Liver (tissue), 9 donors: ENCODE measurements around the gene RPL10A. TPM values are rescaled to one million over a fixed set of nuclear protein-coding genes. Genes with fewer than 3 reads are reported as not detected.

ENCODE experiments used
- DNase-seq: peaks from one replicate; pipeline ENCODE4 v3.0.0-alpha.2; 2017; ENCODE audit warnings: low spot score
- H3K27ac ChIP-seq, 2 donors: one replicate each; pipeline ENCODE4 v1.7.0; 2013; ENCODE audit warnings: inconsistent platforms in 2 of 2, low read length in 2 of 2, control low read depth in 1 of 2, low read depth in 1 of 2, mild to moderate bottlenecking in 1 of 2
- H3K27me3 ChIP-seq, 4 donors: one replicate each; pipeline versions ENCODE4 v1.6.1 to v1.7.0; 2013; ENCODE audit warnings: low read length in 3 of 4, inconsistent platforms in 1 of 4, mild to moderate bottlenecking in 1 of 4, moderate library complexity in 1 of 4; ENCODE audit not compliant: control insufficient read depth in 4 of 4, insufficient read depth in 4 of 4
- H3K36me3 ChIP-seq, 4 donors: one replicate each; pipeline versions ENCODE4 v1.6.1 to v1.7.0; 2013; ENCODE audit warnings: low read length in 3 of 4, mild to moderate bottlenecking in 3 of 4, low read depth in 1 of 4, moderate library complexity in 1 of 4; ENCODE audit not compliant: control insufficient read depth in 4 of 4, insufficient read depth in 3 of 4
- H3K4me1 ChIP-seq, 4 donors: one replicate each; pipeline versions ENCODE4 v1.6.1 to v1.7.0; 2013; ENCODE audit warnings: low read length in 3 of 4, mild to moderate bottlenecking in 3 of 4, moderate library complexity in 1 of 4; ENCODE audit not compliant: control insufficient read depth in 4 of 4, insufficient read depth in 4 of 4
- H3K4me3 ChIP-seq, 3 donors: one replicate each; pipeline versions ENCODE4 v1.6.1 to v1.7.0; 2013; ENCODE audit warnings: low read length in 3 of 3, control low read depth in 1 of 3, low read depth in 1 of 3, mild to moderate bottlenecking in 1 of 3
- H3K9ac ChIP-seq, 2 donors: one replicate each; pipeline ENCODE4 v1.7.0; 2013; ENCODE audit warnings: low read length in 2 of 2, mild to moderate bottlenecking in 2 of 2, moderate library complexity in 2 of 2, control low read depth in 1 of 2, low read depth in 1 of 2
- H3K9me3 ChIP-seq, 4 donors: one replicate each; pipeline versions ENCODE4 v1.6.1 to v1.7.0; 2013; ENCODE audit warnings: low read length in 3 of 4; ENCODE audit not compliant: control insufficient read depth in 4 of 4
- ATF3 ChIP-seq: IDR thresholded peaks from 2 replicates; pipeline ENCODE4 v1.6.1; 2016; ENCODE audit warnings: antibody characterized with exemption
- CTCF ChIP-seq: fragments of 150-350 bp; IDR thresholded peaks from 2 replicates; pipeline ENCODE4 v1.5.1; 2017; ENCODE audit warnings: improper control_type of control experiment, low read depth, low read length; ENCODE audit not compliant: missing input control
- EGR1 ChIP-seq, 2 donors: IDR thresholded peaks; 2 replicates each; pipeline ENCODE4 v1.6.1; 2016 to 2018; ENCODE audit warnings: antibody characterized with exemption in 2 of 2, low read depth in 2 of 2
- FOXA1 ChIP-seq: IDR thresholded peaks from 2 replicates; pipeline ENCODE4 v1.6.1; 2016; ENCODE audit warnings: antibody characterized with exemption
- FOXA2 ChIP-seq: IDR thresholded peaks from 2 replicates; pipeline ENCODE4 v1.6.1; 2016; ENCODE audit warnings: antibody characterized with exemption
- GABPA ChIP-seq, 2 donors: IDR thresholded peaks in 1 of 2; conservative IDR thresholded peaks in 1 of 2; 2 replicates each; pipeline ENCODE4 v1.6.1; 2016; ENCODE audit warnings: antibody characterized with exemption in 2 of 2, mild to moderate bottlenecking in 1 of 2, moderate library complexity in 1 of 2
- HNF4A ChIP-seq, 2 donors: conservative IDR thresholded peaks; 2 replicates each; pipeline ENCODE4 v1.6.1; 2016; ENCODE audit warnings: antibody characterized with exemption in 2 of 2, mild to moderate bottlenecking in 2 of 2
- HNF4G ChIP-seq: IDR thresholded peaks from 2 replicates; pipeline ENCODE4 v1.6.1; 2016; ENCODE audit warnings: antibody characterized with exemption
- MAX ChIP-seq: IDR thresholded peaks from 2 replicates; pipeline ENCODE4 v1.6.1; 2016; ENCODE audit warnings: antibody characterized with exemption
- NR2F2 ChIP-seq: IDR thresholded peaks from 2 replicates; pipeline ENCODE4 v1.6.1; 2016; ENCODE audit warnings: antibody characterized with exemption
- RAD21 ChIP-seq, 2 donors: IDR thresholded peaks; 2 replicates each; pipeline ENCODE4 v1.6.1; 2016; ENCODE audit warnings: antibody characterized with exemption in 2 of 2, mild to moderate bottlenecking in 2 of 2
- RXRA ChIP-seq, 2 donors: IDR thresholded peaks; 2 replicates each; pipeline ENCODE4 v1.6.1; 2017 to 2018; ENCODE audit warnings: antibody characterized with exemption in 2 of 2, mild to moderate bottlenecking in 1 of 2
- SP1 ChIP-seq: IDR thresholded peaks from 2 replicates; pipeline ENCODE4 v1.6.1; 2018; ENCODE audit warnings: antibody characterized with exemption, mild to moderate bottlenecking
- YY1 ChIP-seq: IDR thresholded peaks from 2 replicates; pipeline ENCODE4 v1.6.1; 2016; ENCODE audit warnings: antibody characterized with exemption, mild to moderate bottlenecking
- ZBTB33 ChIP-seq: IDR thresholded peaks from 2 replicates; pipeline ENCODE4 v1.6.1; 2016; ENCODE audit warnings: antibody characterized with exemption
- WGBS: extraction: QIAGEN DNeasy Blood & Tissue Kit; methylation state at CpG from one replicate; pipeline ENCODE4 v1.1.7; 2013; 5-methylcytosine and 5-hydroxymethylcytosine counted together
- polyA plus RNA-seq, 2 donors: library from polyadenylated mRNA; stranded (reverse) in 1 of 2; unstranded in 1 of 2; fragments of 200-250 nt in 1 of 2; fragments of >200 nt in 1 of 2; fragmentation: Nextera tagmentation in 1 of 2; extraction: Ambion mirVana in 1 of 2; gene quantifications; one replicate each; pipeline versions ENCODE4 v1.2.1 to v1.2.3, GENCODE V29; 2013 to 2015
- total RNA-seq, 2 donors: library from RNA; depleted of rRNA; stranded (reverse); fragments of >200 nt; gene quantifications; one replicate each; pipeline ENCODE4 v1.2.3, GENCODE V29; 2014
- donor health status: healthy.
- donor health status: healthy.
- donor health status: healthy.
- donor health status: healthy.
- donor health status: healthy.

RPL10A gene
- total and polyA plus RNA-seq, 4 donors = 213 to 1,235 (median 528) TPM

- TF ChIP-seq YY1 (no peak), GABPA (IDR thresholded peaks at IDR 0.05 in 1 of 2, conservative IDR thresholded peaks at IDR 0.05 in 1 of 2) (no peak), ZBTB33 (no peak), NR2F2 (no peak), HNF4A (conservative IDR thresholded peaks at IDR 0.05) (no peak), FOXA1 (no peak), CTCF (no peak), HNF4G (no peak), MAX (no peak)
- DNase-seq = no peak
- H3K27me3 ChIP-seq = no peaks in the 10 kb centered on the region
- WGBS = 92% methylated on average over 13 of the region's 13 CpGs
- no peak overlapping the region for H3K27ac ChIP-seq
- no peak overlapping the region for H3K4me3 ChIP-seq
- no peak overlapping the region for H3K9ac ChIP-seq
- H3K4me1 ChIP-seq = peaks cover 0 to 11% (median 6%) of the 10 kb centered on the region in 4 donors
- H3K9me3 ChIP-seq = no peaks in the 10 kb centered on the region
- peaks cover 0 to 9% (median 2%) of the 10 kb centered on the region in 4 donors for H3K36me3 ChIP-seq
These were observed 15.9 kb downstream of the RPL10A start for GRCh38 chr6:35483893-35484645.

GRCh38 chr6:35484921-35485392 is 16.8 kb downstream of the RPL10A start:
- WGBS = 90% methylated on average over 7 of the region's 7 CpGs
- Histone ChIP-seq H3K9ac (no peak overlapping the region), H3K4me3 (no peak overlapping the region), H3K27ac (no peak overlapping the region), H3K36me3 (peaks cover 0 to 4% (median 1%) of the 10 kb centered on the region in 4 donors), H3K9me3 (no peaks in the 10 kb centered on the region), H3K27me3 (no peaks in the 10 kb centered on the region), H3K4me1 (peaks cover 0 to 11% (median 6%) of the 10 kb centered on the region in 4 donors)
- TF ChIP-seq NR2F2 = no peak
- TF ChIP-seq HNF4G = no peak
- no peak for TF ChIP-seq MAX
- no peak for TF ChIP-seq FOXA2
- TF ChIP-seq CTCF = no peak
- TF ChIP-seq ZBTB33 = no peak
- TF ChIP-seq GABPA (IDR thresholded peaks at IDR 0.05 in 1 of 2, conservative IDR thresholded peaks at IDR 0.05 in 1 of 2) = no peak
- no peak for TF ChIP-seq RAD21 (IDR thresholded peaks at IDR 0.05)
- no peak for TF ChIP-seq HNF4A (conservative IDR thresholded peaks at IDR 0.05)
- TF ChIP-seq EGR1 (IDR thresholded peaks at IDR 0.05; ENCODE audit: low read depth in 2 of 2) = no peak
- TF ChIP-seq YY1 = no peak
- TF ChIP-seq RXRA (IDR thresholded peaks at IDR 0.05) = no peak
- TF ChIP-seq ATF3 = no peak
- TF ChIP-seq SP1 = no peak
- no peak for DNase-seq
